ENCODE measurements around the gene PCED1A.

The PCED1A gene

DNA sequence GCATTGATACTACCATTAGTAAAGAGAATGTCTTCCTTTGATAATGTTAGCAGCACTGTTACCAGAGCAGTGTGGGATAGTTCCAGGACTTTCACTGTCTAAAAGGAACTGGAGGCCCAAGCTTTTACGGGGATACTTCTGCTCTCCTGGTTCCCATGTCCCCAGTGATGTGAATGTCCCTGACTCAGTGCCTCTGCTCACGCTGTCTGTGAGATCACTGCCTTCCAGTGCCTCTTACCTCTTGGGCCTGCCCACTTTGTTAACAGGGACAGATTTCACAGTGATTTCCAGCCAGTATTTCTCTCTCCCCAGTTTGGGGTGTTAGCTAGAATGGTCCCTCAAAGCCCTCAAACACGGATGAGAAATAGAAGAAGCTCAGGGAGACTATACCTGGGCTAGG lies 47.3 kb upstream of the PCED1A start:
- Histone ChIP-seq H4K8ac (ENCODE audit: low read depth, low read length) (no peak overlapping the region), H3K27me3 (ENCODE audit: insufficient read depth, low read length) (no peaks in the 10 kb centered on the region), H3K79me2 (ENCODE audit: control insufficient read depth, insufficient read depth, low read length, poor library complexity) (no peaks in the 10 kb centered on the region), H3K14ac (ENCODE audit: low read length) (no peak overlapping the region), H3K79me1 (ENCODE audit: low read length) (no peaks in the 10 kb centered on the region), H3K36me3 (ENCODE audit: control insufficient read depth in 1 of 2, insufficient read depth in 2 of 2, low read length in 2 of 2) (no peaks in the 10 kb centered on the region), H3K27ac (ENCODE audit: low read depth, low read length) (no peak overlapping the region), H3K9ac (ENCODE audit: low read length) (no peak overlapping the region), H3K18ac (ENCODE audit: low read length) (no peak overlapping the region), H2AK5ac (ENCODE audit: low read length) (no peak overlapping the region), H3K4me3 (ENCODE audit: low read depth, low read length) (no peak overlapping the region), H3K4me1 (ENCODE audit: control insufficient read depth in 1 of 2, insufficient read depth in 2 of 2, low read length in 2 of 2) (no peaks in the 10 kb centered on the region), H4K12ac (ENCODE audit: low read depth, low read length) (no peak overlapping the region), H2BK12ac (ENCODE audit: low read length) (no peak overlapping the region), H2BK120ac (ENCODE audit: insufficient read depth, low read length, poor library complexity) (no peak overlapping the region), H3K23ac (ENCODE audit: low read length) (no peak overlapping the region), H2BK5ac (ENCODE audit: low read depth, low read length, poor library complexity) (no peak overlapping the region), H3K4ac (ENCODE audit: low read depth, low read length) (no peak overlapping the region), H3K4me2 (ENCODE audit: low read length) (no peak overlapping the region), H3K9me3 (ENCODE audit: insufficient read depth, low read depth, low read length) (no peaks in the 10 kb centered on the region), H2AFZ (ENCODE audit: insufficient read depth, low read length, poor library complexity) (no peak overlapping the region), H4K91ac (ENCODE audit: low read depth, low read length) (no peak overlapping the region)
- WGBS (ENCODE audit: extremely low coverage, insufficient coverage, insufficient read length), result no CpG with 5 or more reads among the region's 3 CpGs
- DNase-seq, result no peak

GRCh38 chr20:2883726-2884637 lies 43.5 kb upstream of the PCED1A start:
- Histone ChIP-seq H3K27ac (ENCODE audit: low read depth, low read length) (no peak overlapping the region), H3K4me2 (ENCODE audit: low read length) (no peak overlapping the region), H2BK5ac (ENCODE audit: low read depth, low read length, poor library complexity) (no peak overlapping the region), H3K79me2 (ENCODE audit: control insufficient read depth, insufficient read depth, low read length, poor library complexity) (no peaks in the 10 kb centered on the region), H3K4me3 (ENCODE audit: low read depth, low read length) (no peak overlapping the region), H3K4me1 (ENCODE audit: control insufficient read depth in 1 of 2, insufficient read depth in 2 of 2, low read length in 2 of 2) (no peaks in the 10 kb centered on the region), H4K91ac (ENCODE audit: low read depth, low read length) (no peak overlapping the region), H2AFZ (ENCODE audit: insufficient read depth, low read length, poor library complexity) (no peak overlapping the region), H3K18ac (ENCODE audit: low read length) (no peak overlapping the region), H2AK5ac (ENCODE audit: low read length) (no peak overlapping the region), H3K23ac (ENCODE audit: low read length) (no peak overlapping the region), H3K36me3 (ENCODE audit: control insufficient read depth in 1 of 2, insufficient read depth in 2 of 2, low read length in 2 of 2) (peaks cover 1 to 2% of the 10 kb centered on the region in 2 experiments), H3K14ac (ENCODE audit: low read length) (no peak overlapping the region), H4K12ac (ENCODE audit: low read depth, low read length) (no peak overlapping the region), H2BK12ac (ENCODE audit: low read length) (no peak overlapping the region), H3K27me3 (ENCODE audit: insufficient read depth, low read length) (no peaks in the 10 kb centered on the region), H2BK120ac (ENCODE audit: insufficient read depth, low read length, poor library complexity) (no peak overlapping the region), H4K8ac (ENCODE audit: low read depth, low read length) (no peak overlapping the region), H3K4ac (ENCODE audit: low read depth, low read length) (no peak overlapping the region), H3K9ac (ENCODE audit: low read length) (no peak overlapping the region), H3K79me1 (ENCODE audit: low read length) (no peaks in the 10 kb centered on the region), H3K9me3 (ENCODE audit: insufficient read depth, low read depth, low read length) (no peaks in the 10 kb centered on the region)
- no CpG with 5 or more reads among the region's 3 CpGs for WGBS (ENCODE audit: extremely low coverage, insufficient coverage, insufficient read length)
- no peak for DNase-seq

- no peak overlapping the region for H3K23ac ChIP-seq (ENCODE audit: low read length)
- no peaks in the 10 kb centered on the region for H3K79me1 ChIP-seq (ENCODE audit: low read length)
- DNase-seq, result no peak
- H3K4me3 ChIP-seq (ENCODE audit: low read depth, low read length), result no peak overlapping the region
- no peak overlapping the region for H2AK5ac ChIP-seq (ENCODE audit: low read length)
- H3K27me3 ChIP-seq (ENCODE audit: insufficient read depth, low read length), result no peaks in the 10 kb centered on the region
- no peaks in the 10 kb centered on the region for H3K4me1 ChIP-seq (ENCODE audit: control insufficient read depth in 1 of 2, insufficient read depth in 2 of 2, low read length in 2 of 2)
- no peak overlapping the region for H3K4ac ChIP-seq (ENCODE audit: low read depth, low read length)
- H3K4me2 ChIP-seq (ENCODE audit: low read length), result no peak overlapping the region
- H2BK120ac ChIP-seq (ENCODE audit: insufficient read depth, low read length, poor library complexity), result no peak overlapping the region
- H3K36me3 ChIP-seq (ENCODE audit: control insufficient read depth in 1 of 2, insufficient read depth in 2 of 2, low read length in 2 of 2), result peaks cover 1 to 2% of the 10 kb centered on the region in 2 experiments
- H2BK5ac ChIP-seq (ENCODE audit: low read depth, low read length, poor library complexity), result no peak overlapping the region
- H4K12ac ChIP-seq (ENCODE audit: low read depth, low read length), result no peak overlapping the region
- H4K8ac ChIP-seq (ENCODE audit: low read depth, low read length), result no peak overlapping the region
- H2AFZ ChIP-seq (ENCODE audit: insufficient read depth, low read length, poor library complexity), result no peak overlapping the region
- no peaks in the 10 kb centered on the region for H3K9me3 ChIP-seq (ENCODE audit: insufficient read depth, low read depth, low read length)
- no peak overlapping the region for H3K27ac ChIP-seq (ENCODE audit: low read depth, low read length)
- H2BK12ac ChIP-seq (ENCODE audit: low read length), result no peak overlapping the region
- no peaks in the 10 kb centered on the region for H3K79me2 ChIP-seq (ENCODE audit: control insufficient read depth, insufficient read depth, low read length, poor library complexity)
- no peak overlapping the region for H3K18ac ChIP-seq (ENCODE audit: low read length)
- no CpG with 5 or more reads among the region's 7 CpGs for WGBS (ENCODE audit: extremely low coverage, insufficient coverage, insufficient read length)
- H4K91ac ChIP-seq (ENCODE audit: low read depth, low read length), result no peak overlapping the region
- H3K9ac ChIP-seq (ENCODE audit: low read length), result no peak overlapping the region
- H3K14ac ChIP-seq (ENCODE audit: low read length), result no peak overlapping the region
These were observed 40.2 kb upstream of the PCED1A start for GRCh38 chr20:2880650-2881049.

DNA sequence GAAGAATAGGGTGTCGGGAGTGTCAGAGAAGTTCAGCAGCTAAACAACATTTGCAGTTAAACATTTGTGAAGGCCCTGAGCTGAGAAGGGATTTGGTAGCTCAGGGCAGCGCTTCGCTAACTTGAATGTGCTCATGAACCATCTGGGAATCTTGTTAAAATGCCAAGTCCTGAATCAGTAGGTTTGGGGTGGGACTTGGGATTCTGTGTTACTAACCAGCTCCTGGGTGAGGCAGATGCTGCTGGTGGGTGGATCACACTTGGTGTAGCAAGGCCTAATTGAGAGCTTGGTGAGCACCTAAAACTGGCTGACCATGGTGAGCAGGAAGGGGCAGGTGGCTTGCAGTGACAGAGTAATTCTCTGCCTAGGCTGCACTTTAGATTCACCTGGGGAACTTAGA lies 38.7 kb upstream of the PCED1A start:
- H3K18ac ChIP-seq (ENCODE audit: low read length), result no peak overlapping the region
- no peak overlapping the region for H4K91ac ChIP-seq (ENCODE audit: low read depth, low read length)
- no peak overlapping the region for H3K4me2 ChIP-seq (ENCODE audit: low read length)
- H2BK12ac ChIP-seq (ENCODE audit: low read length), result no peak overlapping the region
- H3K27me3 ChIP-seq (ENCODE audit: insufficient read depth, low read length), result no peaks in the 10 kb centered on the region
- H3K4me3 ChIP-seq (ENCODE audit: low read depth, low read length), result no peak overlapping the region
- H3K4me1 ChIP-seq (ENCODE audit: control insufficient read depth in 1 of 2, insufficient read depth in 2 of 2, low read length in 2 of 2), result peaks cover 2 to 3% of the 10 kb centered on the region in 2 experiments
- H3K36me3 ChIP-seq (ENCODE audit: control insufficient read depth in 1 of 2, insufficient read depth in 2 of 2, low read length in 2 of 2), result peaks cover 1 to 2% of the 10 kb centered on the region in 2 experiments
- H3K9me3 ChIP-seq (ENCODE audit: insufficient read depth, low read depth, low read length), result no peaks in the 10 kb centered on the region
- H3K9ac ChIP-seq (ENCODE audit: low read length), result no peak overlapping the region
- H2BK120ac ChIP-seq (ENCODE audit: insufficient read depth, low read length, poor library complexity), result no peak overlapping the region
- WGBS (ENCODE audit: extremely low coverage, insufficient coverage, insufficient read length), result no CpG with 5 or more reads among the region's 3 CpGs
- no peak overlapping the region for H2AK5ac ChIP-seq (ENCODE audit: low read length)
- no peak overlapping the region for H4K12ac ChIP-seq (ENCODE audit: low read depth, low read length)
- H3K79me1 ChIP-seq (ENCODE audit: low read length), result no peaks in the 10 kb centered on the region
- H3K27ac ChIP-seq (ENCODE audit: low read depth, low read length), result no peak overlapping the region
- no peak overlapping the region for H2BK5ac ChIP-seq (ENCODE audit: low read depth, low read length, poor library complexity)
- no peak overlapping the region for H3K4ac ChIP-seq (ENCODE audit: low read depth, low read length)
- H3K23ac ChIP-seq (ENCODE audit: low read length), result no peak overlapping the region
- H4K8ac ChIP-seq (ENCODE audit: low read depth, low read length), result no peak overlapping the region
- H3K14ac ChIP-seq (ENCODE audit: low read length), result no peak overlapping the region
- H2AFZ ChIP-seq (ENCODE audit: insufficient read depth, low read length, poor library complexity), result no peak overlapping the region
- no peak for DNase-seq
- no peaks in the 10 kb centered on the region for H3K79me2 ChIP-seq (ENCODE audit: control insufficient read depth, insufficient read depth, low read length, poor library complexity)

Measured in trophoblast cell (in vitro differentiated cells and primary cell).